KMS-11 (cell line): Measurements from ENCODE around the gene C6orf52.

ENCODE experiments used
- H2AFZ ChIP-seq: fragments of 200-600 bp; sonication (generic); 2 replicates; pipeline ENCODE4 v1.6.1; 2016; ENCODE audit warnings: antibody characterized with exemption, mixed run types, low read depth
- H3K27ac ChIP-seq: fragments of 200-600 bp; sonication (generic); 2 replicates; pipeline ENCODE4 v1.6.1; 2016; ENCODE audit warnings: mild to moderate bottlenecking, mixed run types
- H3K27me3 ChIP-seq: fragments of 200-600 bp; sonication (generic); 2 replicates; pipeline ENCODE4 v1.6.1; 2017; ENCODE audit warnings: mild to moderate bottlenecking, low read depth, mixed run types, moderate library complexity; ENCODE audit not compliant: insufficient read depth
- H3K36me3 ChIP-seq: fragments of 200-600 bp; sonication (generic); 2 replicates; pipeline ENCODE4 v1.6.1; 2017; ENCODE audit warnings: mild to moderate bottlenecking, mixed run types; ENCODE audit not compliant: insufficient read depth
- H3K4me1 ChIP-seq: fragments of 200-600 bp; sonication (generic); 2 replicates; pipeline ENCODE4 v1.6.1; 2016; ENCODE audit warnings: mild to moderate bottlenecking, low read depth, mixed run types; ENCODE audit not compliant: poor library complexity, severe bottlenecking
- H3K4me2 ChIP-seq: fragments of 200-600 bp; sonication (generic); 2 replicates; pipeline ENCODE4 v1.7.0; 2016; ENCODE audit warnings: mild to moderate bottlenecking, mixed run types
- H3K4me3 ChIP-seq: fragments of 200-600 bp; sonication (generic); IDR thresholded peaks from 2 replicates; pipeline ENCODE4 v1.6.1; 2017; ENCODE audit warnings: low read depth, low read length, mixed read lengths; ENCODE audit not compliant: insufficient read depth
- H3K79me2 ChIP-seq: fragments of 200-600 bp; sonication (generic); 2 replicates; pipeline ENCODE4 v1.6.1; 2016; ENCODE audit warnings: low read depth, mixed run types; ENCODE audit not compliant: insufficient read depth
- H3K9ac ChIP-seq: fragments of 200-600 bp; sonication (generic); 2 replicates; pipeline ENCODE4 v1.6.1; 2016; ENCODE audit warnings: mild to moderate bottlenecking, mixed run types
- H4K20me1 ChIP-seq: fragments of 200-600 bp; sonication (generic); 2 replicates; pipeline ENCODE4 v1.6.1; 2016; ENCODE audit warnings: mild to moderate bottlenecking, mixed run types; ENCODE audit not compliant: insufficient read depth
- TF ChIP-seq, protein P1 (sequence below): fragments of 200-600 bp; sonication (generic); conservative IDR thresholded peaks from 2 replicates; pipeline ENCODE4 v1.6.1; 2017; ENCODE audit warnings: low read depth, mild to moderate bottlenecking, antibody characterized with exemption, low read length, moderate library complexity, mixed read lengths

C6orf52 gene

DNA sequence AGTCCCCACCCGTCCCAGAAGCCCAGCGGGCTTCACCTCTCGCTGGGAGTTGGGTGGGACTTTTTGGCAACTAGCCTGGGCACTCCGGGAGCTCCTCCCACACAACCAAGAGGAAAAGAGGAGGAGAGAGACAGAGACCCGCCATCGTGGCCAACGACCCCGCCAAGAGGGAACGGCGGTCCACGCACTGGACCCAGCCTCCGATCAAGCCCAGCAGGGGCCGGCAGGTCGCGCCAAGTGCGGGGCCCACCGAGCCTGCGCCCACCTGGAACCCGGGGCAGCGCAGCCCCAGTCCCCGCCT is 25.5 kb upstream of the C6orf52 start:
- no peak overlapping the region for H3K9ac ChIP-seq
- TF ChIP-seq, protein P1, sequence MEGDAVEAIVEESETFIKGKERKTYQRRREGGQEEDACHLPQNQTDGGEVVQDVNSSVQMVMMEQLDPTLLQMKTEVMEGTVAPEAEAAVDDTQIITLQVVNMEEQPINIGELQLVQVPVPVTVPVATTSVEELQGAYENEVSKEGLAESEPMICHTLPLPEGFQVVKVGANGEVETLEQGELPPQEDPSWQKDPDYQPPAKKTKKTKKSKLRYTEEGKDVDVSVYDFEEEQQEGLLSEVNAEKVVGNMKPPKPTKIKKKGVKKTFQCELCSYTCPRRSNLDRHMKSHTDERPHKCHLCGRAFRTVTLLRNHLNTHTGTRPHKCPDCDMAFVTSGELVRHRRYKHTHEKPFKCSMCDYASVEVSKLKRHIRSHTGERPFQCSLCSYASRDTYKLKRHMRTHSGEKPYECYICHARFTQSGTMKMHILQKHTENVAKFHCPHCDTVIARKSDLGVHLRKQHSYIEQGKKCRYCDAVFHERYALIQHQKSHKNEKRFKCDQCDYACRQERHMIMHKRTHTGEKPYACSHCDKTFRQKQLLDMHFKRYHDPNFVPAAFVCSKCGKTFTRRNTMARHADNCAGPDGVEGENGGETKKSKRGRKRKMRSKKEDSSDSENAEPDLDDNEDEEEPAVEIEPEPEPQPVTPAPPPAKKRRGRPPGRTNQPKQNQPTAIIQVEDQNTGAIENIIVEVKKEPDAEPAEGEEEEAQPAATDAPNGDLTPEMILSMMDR = no peak
- peaks cover 4% of the 10 kb centered on the region; the same call in 1 of the 2 replicates for H3K79me2 ChIP-seq
- H3K4me2 ChIP-seq = no peak overlapping the region; the same call in 1 of the 2 replicates
- peak overlapping the region; percentile 76 for H3K27ac ChIP-seq
- no peak overlapping the region for H3K4me3 ChIP-seq
- H3K4me1 ChIP-seq = peaks cover 48% of the 10 kb centered on the region
- H3K27me3 ChIP-seq = no peaks in the 10 kb centered on the region
- no peaks in the 10 kb centered on the region for H3K36me3 ChIP-seq
- no peak overlapping the region for H2AFZ ChIP-seq
- H4K20me1 ChIP-seq = no peaks in the 10 kb centered on the region

DNA sequence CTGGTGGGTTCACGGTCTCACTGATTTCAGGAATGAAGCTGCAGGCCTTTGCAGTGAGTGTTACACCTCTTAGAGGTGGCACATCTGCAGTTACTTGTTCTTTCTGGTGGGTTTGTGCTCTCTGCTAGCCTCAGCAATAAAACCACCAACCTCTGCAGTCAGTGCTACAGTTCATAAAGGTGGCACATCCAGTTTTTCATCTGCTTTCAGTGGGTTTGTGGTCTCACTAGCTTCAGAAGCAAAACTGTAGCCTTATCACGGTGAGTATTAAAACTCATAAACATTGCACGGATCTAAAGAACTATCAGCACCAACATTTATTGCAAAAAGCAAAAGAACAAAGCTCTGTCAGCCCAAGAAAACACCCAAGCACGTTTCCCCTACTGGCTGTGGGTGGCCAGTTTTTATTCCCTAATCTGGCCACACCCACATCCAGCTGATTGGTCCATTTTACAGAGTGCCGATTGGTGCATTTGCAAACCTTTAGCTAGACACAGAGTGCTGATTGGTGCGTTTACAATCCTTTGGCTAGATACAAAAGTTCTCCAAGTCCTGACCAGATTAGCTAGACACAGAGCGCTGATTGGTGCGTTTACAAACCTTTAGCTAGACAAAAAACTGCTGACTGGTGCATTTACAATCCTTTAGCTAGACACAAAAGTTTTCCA is 25.0 kb upstream of the C6orf52 start:
- Histone ChIP-seq H2AFZ (peak overlapping the region; percentile 17; the same call in 1 of the 2 replicates), H3K4me1 (peaks cover 53% of the 10 kb centered on the region), H3K4me3 (no peak overlapping the region), H3K27ac (peak overlapping the region; percentile 76), H3K4me2 (peak overlapping the region; percentile 62; the same call in 1 of the 2 replicates), H4K20me1 (no peaks in the 10 kb centered on the region), H3K36me3 (no peaks in the 10 kb centered on the region), H3K9ac (no peak overlapping the region), H3K79me2 (peaks cover 4% of the 10 kb centered on the region; the same call in 1 of the 2 replicates), H3K27me3 (no peaks in the 10 kb centered on the region)
- TF ChIP-seq, protein P1 = 0 out of 2 replicates have a peak, but pooled peaks have one; percentile 26

DNA sequence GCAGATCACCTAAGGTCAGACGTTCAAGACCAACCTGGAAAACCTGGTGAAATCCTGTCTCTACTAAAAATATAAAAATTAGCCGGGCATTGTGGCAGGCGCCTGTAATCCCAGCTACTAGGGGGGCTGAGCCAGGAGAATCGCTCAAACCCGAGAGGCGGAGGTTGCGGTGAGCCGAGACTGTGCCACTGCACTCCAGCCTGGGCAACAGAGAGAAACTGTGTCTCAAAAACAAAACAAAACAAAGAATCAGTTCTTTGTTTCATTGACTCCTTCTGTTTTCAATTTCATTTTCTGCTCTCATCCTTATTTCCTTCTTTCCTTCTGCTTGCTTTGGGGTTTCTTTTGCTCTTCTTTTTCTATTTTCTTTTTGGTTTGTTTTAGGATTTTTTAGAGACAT is 19.5 kb upstream of the C6orf52 start:
- Histone ChIP-seq H4K20me1 (no peaks in the 10 kb centered on the region), H3K27ac (peak overlapping the region; percentile 81), H3K27me3 (no peaks in the 10 kb centered on the region), H3K9ac (peak overlapping the region; percentile 71), H3K79me2 (no peaks in the 10 kb centered on the region), H3K4me1 (peaks cover 41% of the 10 kb centered on the region), H3K36me3 (peaks cover 1% of the 10 kb centered on the region; the same call in 1 of the 2 replicates), H2AFZ (peak overlapping the region; percentile 75), H3K4me2 (peak overlapping the region; percentile 79), H3K4me3 (no peak overlapping the region)
- TF ChIP-seq, protein P1 = no peak

DNA sequence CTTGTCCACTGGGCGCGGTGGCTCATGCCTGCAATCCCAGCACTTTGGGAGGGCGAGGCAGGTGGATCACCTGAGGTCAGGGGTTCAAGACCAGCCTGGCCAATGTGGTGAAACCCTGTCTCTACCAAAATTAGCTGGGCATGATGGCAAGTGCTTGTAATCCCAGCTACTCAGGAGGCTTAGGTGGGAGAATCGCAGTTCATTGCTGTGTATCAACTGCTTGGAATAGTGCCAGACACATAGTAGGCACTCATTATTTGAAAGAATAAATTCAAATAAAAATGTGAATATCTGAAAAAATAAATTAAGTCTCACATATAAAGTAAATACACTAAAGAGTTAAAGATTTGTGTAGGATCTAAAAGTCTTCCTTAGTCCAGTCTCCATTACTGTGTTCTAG is 2.2 kb upstream of the C6orf52 start:
- Histone ChIP-seq H3K36me3 (peaks cover 3% of the 10 kb centered on the region; the same call in 1 of the 2 replicates), H3K79me2 (peaks cover 46% of the 10 kb centered on the region), H3K4me2 (peak overlapping the region; percentile 88), H4K20me1 (no peaks in the 10 kb centered on the region), H3K27me3 (no peaks in the 10 kb centered on the region), H3K27ac (no peak overlapping the region), H3K9ac (no peak overlapping the region; the same call in 1 of the 2 replicates), H3K4me3 (no peak overlapping the region), H3K4me1 (peaks cover 34% of the 10 kb centered on the region), H2AFZ (no peak overlapping the region)
- TF ChIP-seq, protein P1 = no peak
